Measurements from ENCODE around the gene ZNF277.

DNA sequence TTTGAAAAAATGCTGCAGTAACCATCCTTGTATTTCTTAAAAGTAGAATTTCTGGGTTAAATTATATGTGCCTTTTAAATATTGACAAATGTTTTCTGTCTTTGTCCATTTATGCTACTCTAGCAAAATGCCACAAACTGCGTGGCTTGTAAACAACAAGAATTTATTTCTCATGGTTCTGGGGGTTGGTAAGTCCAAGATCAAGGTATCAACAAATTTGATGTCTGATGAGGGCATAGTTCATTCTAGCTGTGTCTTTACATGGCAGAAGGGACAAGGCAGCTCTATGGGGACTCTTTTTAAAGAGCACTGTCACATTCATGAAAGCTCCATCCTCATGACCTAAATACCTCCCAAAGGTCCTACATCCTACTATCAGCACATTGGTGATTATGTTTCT is 27.7 kb downstream of the ZNF277 start:
- TF ChIP-seq, protein P1, sequence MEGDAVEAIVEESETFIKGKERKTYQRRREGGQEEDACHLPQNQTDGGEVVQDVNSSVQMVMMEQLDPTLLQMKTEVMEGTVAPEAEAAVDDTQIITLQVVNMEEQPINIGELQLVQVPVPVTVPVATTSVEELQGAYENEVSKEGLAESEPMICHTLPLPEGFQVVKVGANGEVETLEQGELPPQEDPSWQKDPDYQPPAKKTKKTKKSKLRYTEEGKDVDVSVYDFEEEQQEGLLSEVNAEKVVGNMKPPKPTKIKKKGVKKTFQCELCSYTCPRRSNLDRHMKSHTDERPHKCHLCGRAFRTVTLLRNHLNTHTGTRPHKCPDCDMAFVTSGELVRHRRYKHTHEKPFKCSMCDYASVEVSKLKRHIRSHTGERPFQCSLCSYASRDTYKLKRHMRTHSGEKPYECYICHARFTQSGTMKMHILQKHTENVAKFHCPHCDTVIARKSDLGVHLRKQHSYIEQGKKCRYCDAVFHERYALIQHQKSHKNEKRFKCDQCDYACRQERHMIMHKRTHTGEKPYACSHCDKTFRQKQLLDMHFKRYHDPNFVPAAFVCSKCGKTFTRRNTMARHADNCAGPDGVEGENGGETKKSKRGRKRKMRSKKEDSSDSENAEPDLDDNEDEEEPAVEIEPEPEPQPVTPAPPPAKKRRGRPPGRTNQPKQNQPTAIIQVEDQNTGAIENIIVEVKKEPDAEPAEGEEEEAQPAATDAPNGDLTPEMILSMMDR (IDR thresholded peaks at IDR 0.05) = no peak
- no peak for TF ChIP-seq POLR2AphosphoS5 (IDR thresholded peaks at IDR 0.05)
- no peak for TF ChIP-seq POLR2A (IDR thresholded peaks at IDR 0.05)
